WTC11 (cell line): ENCODE results near the gene GPC6.

Source experiments
- ATF1 ChIP-seq: sonication (generic); formaldehyde crosslinking; IDR thresholded peaks from 2 replicates; pipeline ENCODE4 v1.8.1; 2023; ENCODE audit warnings: mild to moderate bottlenecking, moderate library complexity, missing genetic modification reagents
- CBFB ChIP-seq: sonication (generic); formaldehyde crosslinking; IDR thresholded peaks from 2 replicates; pipeline ENCODE4 v1.8.1; 2022; ENCODE audit warnings: mild to moderate bottlenecking, low read depth, missing genetic modification reagents
- CTCF ChIP-seq: fragments of 200-600 bp; IDR thresholded peaks from 2 replicates; pipeline ENCODE4 v1.8.0; 2022; ENCODE audit warnings: antibody characterized with exemption
- ELF4 ChIP-seq: sonication (generic); formaldehyde crosslinking; IDR thresholded peaks from 2 replicates; pipeline ENCODE4 v1.8.1; 2022; ENCODE audit warnings: low read depth, mild to moderate bottlenecking, moderate library complexity, missing genetic modification reagents
- ERG ChIP-seq: fragments of 250-450 bp; sonication (Bioruptor Pico); IDR thresholded peaks from 2 replicates; pipeline ENCODE4 v1.8.0; 2021; ENCODE audit warnings: mild to moderate bottlenecking
- FOXP4 ChIP-seq: sonication (generic); formaldehyde crosslinking; IDR thresholded peaks from 2 replicates; pipeline ENCODE4 v1.8.0; 2022; ENCODE audit warnings: mild to moderate bottlenecking, missing genetic modification reagents
- JUN ChIP-seq: sonication (generic); formaldehyde crosslinking; IDR thresholded peaks from 2 replicates; pipeline ENCODE4 v1.8.0; 2023; ENCODE audit warnings: mild to moderate bottlenecking, missing genetic modification reagents
- MAX ChIP-seq: sonication (generic); formaldehyde crosslinking; IDR thresholded peaks from 2 replicates; pipeline ENCODE4 v1.8.0; 2022; ENCODE audit warnings: mild to moderate bottlenecking, missing genetic modification reagents
- PREB ChIP-seq: sonication (generic); formaldehyde crosslinking; IDR thresholded peaks from 2 replicates; pipeline ENCODE4 v1.8.1; 2022; ENCODE audit warnings: mild to moderate bottlenecking, missing genetic modification reagents, moderate library complexity, borderline replicate concordance
- USF1 ChIP-seq: sonication (generic); formaldehyde crosslinking; IDR thresholded peaks from 2 replicates; pipeline ENCODE4 v1.8.0; 2022; ENCODE audit warnings: mild to moderate bottlenecking, missing genetic modification reagents
- ZBTB43 ChIP-seq: sonication (generic); formaldehyde crosslinking; IDR thresholded peaks from 2 replicates; pipeline ENCODE4 v1.8.1; 2023; ENCODE audit warnings: mild to moderate bottlenecking, missing genetic modification reagents
- ZNF232 ChIP-seq: sonication (generic); formaldehyde crosslinking; IDR thresholded peaks from 2 replicates; pipeline ENCODE4 v1.8.0; 2022; ENCODE audit warnings: mild to moderate bottlenecking, missing genetic modification reagents

GRCh38 chr13:93527748-93528297 is 301.2 kb downstream of the GPC6 start:
- TF ChIP-seq ELF4 (CRISPR knock-in tag), result no peak
- no peak for TF ChIP-seq ZBTB43 (CRISPR knock-in tag)
- TF ChIP-seq ZNF232 (CRISPR knock-in tag), result no peak
- TF ChIP-seq CTCF, result no peak
- TF ChIP-seq FOXP4 (CRISPR knock-in tag), result no peak
- no peak for TF ChIP-seq USF1 (CRISPR knock-in tag)
- TF ChIP-seq ERG, result no peak
- no peak for TF ChIP-seq MAX
- no peak for TF ChIP-seq PREB (CRISPR knock-in tag)
- TF ChIP-seq CBFB (CRISPR knock-in tag), result no peak
- no peak for TF ChIP-seq ATF1
- TF ChIP-seq JUN (CRISPR knock-in tag), result no peak
